H1 (cell line): ENCODE results near the gene KLHDC7B.

ENCODE experiments used
- CTCF ChIP-seq, 3 experiments: IDR thresholded peaks; 1 replicate in 2 of 3; 2 replicates in 1 of 3; pipeline versions ENCODE4 v1.5.1 to v1.6.1; 2011; ENCODE audit warnings: low read length in 3 of 3, mild to moderate bottlenecking in 3 of 3, inconsistent platforms in 2 of 3, low read depth in 1 of 3, moderate library complexity in 1 of 3; ENCODE audit not compliant: insufficient read depth in 1 of 3; ENCODE audit errors: control extremely low read depth in 1 of 3
- FOSL1 ChIP-seq: IDR thresholded peaks from 2 replicates; pipeline ENCODE4 v1.6.1; 2011; ENCODE audit warnings: mild to moderate bottlenecking, low read depth, low read length, moderate library complexity; ENCODE audit not compliant: insufficient read depth
- JUND ChIP-seq: IDR thresholded peaks from 2 replicates; pipeline ENCODE4 v1.6.1; 2011; ENCODE audit warnings: mild to moderate bottlenecking, improper control_type of control experiment, low read length
- POLR2A ChIP-seq, 2 experiments: IDR thresholded peaks; 1 replicate in 1 of 2; 2 replicates in 1 of 2; pipeline ENCODE4 v1.6.1; 2011; ENCODE audit warnings: low read depth in 2 of 2, low read length in 2 of 2, mild to moderate bottlenecking in 2 of 2; ENCODE audit errors: control extremely low read depth in 1 of 2
- POLR2AphosphoS5 ChIP-seq: IDR thresholded peaks from 2 replicates; pipeline ENCODE4 v1.6.1; 2011; ENCODE audit warnings: low read depth, low read length
- RAD21 ChIP-seq, 2 experiments: IDR thresholded peaks in 1 of 2; conservative IDR thresholded peaks in 1 of 2; 2 replicates each; pipeline ENCODE4 v1.6.1; 2011; ENCODE audit warnings: low read depth in 2 of 2, low read length in 2 of 2, improper control_type of control experiment in 1 of 2, inconsistent platforms in 1 of 2, mild to moderate bottlenecking in 1 of 2, moderate library complexity in 1 of 2
- RNF2 ChIP-seq: fragments of 200-900, 300-1000 bp; sonication (generic); IDR thresholded peaks from 2 replicates; pipeline ENCODE4 v1.7.1; 2016; ENCODE audit warnings: borderline replicate concordance, low read depth, mild to moderate bottlenecking, antibody characterized with exemption, low read length; ENCODE audit not compliant: poor library complexity, severe bottlenecking; ENCODE audit errors: missing control alignments
- TAF1 ChIP-seq: IDR thresholded peaks from 2 replicates; pipeline ENCODE4 v1.6.1; 2011; ENCODE audit warnings: mild to moderate bottlenecking, low read depth, low read length

- no peak for TF ChIP-seq CTCF (IDR thresholded peaks at IDR 0.05; ENCODE audit: control extremely low read depth in 1 of 3, insufficient read depth in 1 of 3, low read depth in 1 of 3, low read length in 3 of 3)
- no peak for TF ChIP-seq RAD21 (IDR thresholded peaks at IDR 0.05 in 1 of 2, conservative IDR thresholded peaks at IDR 0.05 in 1 of 2; ENCODE audit: low read depth in 2 of 2, low read length in 2 of 2)
- no peak for TF ChIP-seq TAF1
- TF ChIP-seq POLR2AphosphoS5, result no peak
- no peak for TF ChIP-seq POLR2A (IDR thresholded peaks at IDR 0.05; ENCODE audit: control extremely low read depth in 1 of 2, low read depth in 2 of 2, low read length in 2 of 2)
- no peak for TF ChIP-seq RNF2
- no peak for TF ChIP-seq JUND
- no peak for TF ChIP-seq FOSL1
These were observed 17.9 kb downstream of the KLHDC7B start for GRCh38 chr22:50563413-50564160.
